Medulla oblongata (tissue), 1 donor: ENCODE measurements around the gene MFSD8.
"Not testable (repeated sequence)": the region's sequence is repeated elsewhere in the genome, so short reads cannot be mapped to it uniquely, and the experiment has no call there.

Experiments
- DNase-seq: peaks from one replicate; pipeline ENCODE4 v3.0.0-alpha.2; 2015; ENCODE audit errors: extremely low spot score

The MFSD8 gene, protein sequence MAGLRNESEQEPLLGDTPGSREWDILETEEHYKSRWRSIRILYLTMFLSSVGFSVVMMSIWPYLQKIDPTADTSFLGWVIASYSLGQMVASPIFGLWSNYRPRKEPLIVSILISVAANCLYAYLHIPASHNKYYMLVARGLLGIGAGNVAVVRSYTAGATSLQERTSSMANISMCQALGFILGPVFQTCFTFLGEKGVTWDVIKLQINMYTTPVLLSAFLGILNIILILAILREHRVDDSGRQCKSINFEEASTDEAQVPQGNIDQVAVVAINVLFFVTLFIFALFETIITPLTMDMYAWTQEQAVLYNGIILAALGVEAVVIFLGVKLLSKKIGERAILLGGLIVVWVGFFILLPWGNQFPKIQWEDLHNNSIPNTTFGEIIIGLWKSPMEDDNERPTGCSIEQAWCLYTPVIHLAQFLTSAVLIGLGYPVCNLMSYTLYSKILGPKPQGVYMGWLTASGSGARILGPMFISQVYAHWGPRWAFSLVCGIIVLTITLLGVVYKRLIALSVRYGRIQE

DNA sequence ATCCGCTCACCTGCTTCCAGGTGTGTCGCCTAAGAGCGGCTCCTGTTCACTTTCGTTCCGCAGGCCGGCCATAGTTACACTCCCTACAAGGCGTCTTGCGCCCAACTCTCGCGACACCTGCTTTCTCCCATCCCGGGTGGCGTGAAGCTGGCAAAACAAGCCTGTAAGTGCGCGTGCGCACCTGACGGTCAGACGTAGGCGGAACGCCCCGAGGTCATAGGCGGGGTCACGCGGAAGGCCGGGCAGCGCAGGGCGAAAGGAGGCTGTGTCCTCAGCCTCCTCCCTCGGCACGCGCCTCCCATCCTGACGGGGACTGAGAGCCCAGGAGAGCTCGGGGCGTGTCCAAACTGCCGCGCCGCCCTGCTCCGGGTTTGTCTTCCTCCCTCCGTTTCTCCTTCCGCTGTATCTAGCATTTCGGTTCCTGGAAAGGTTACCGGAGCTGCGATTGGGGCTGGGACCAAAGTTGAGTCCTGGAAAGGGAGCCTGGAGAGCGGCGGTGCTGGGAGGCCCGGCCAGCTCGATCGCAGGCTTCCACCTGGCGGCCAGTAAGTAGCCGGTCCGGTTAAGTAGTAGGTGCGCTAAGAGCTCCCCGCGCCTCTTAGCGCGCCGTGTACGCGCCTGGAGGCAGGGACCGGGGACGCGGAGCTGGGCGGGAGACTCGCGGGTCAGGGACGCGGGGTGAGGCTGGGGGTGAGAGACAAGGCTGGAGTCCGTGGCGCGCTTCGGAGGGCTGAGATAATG lies at the start of gene MFSD8, which contains the start of gene ABHD18:
Gene MFSD8 (minus strand): TSS at position 112 of the 741 bp plus-strand sequence. CDS start 40 bp downstream, at position 72.
Gene ABHD18 (plus strand): TSS at position 345 of the 741 bp plus-strand sequence. CDS start 17,550 bp downstream, outside the sequence.
- peak; percentile 96 for DNase-seq

DNA sequence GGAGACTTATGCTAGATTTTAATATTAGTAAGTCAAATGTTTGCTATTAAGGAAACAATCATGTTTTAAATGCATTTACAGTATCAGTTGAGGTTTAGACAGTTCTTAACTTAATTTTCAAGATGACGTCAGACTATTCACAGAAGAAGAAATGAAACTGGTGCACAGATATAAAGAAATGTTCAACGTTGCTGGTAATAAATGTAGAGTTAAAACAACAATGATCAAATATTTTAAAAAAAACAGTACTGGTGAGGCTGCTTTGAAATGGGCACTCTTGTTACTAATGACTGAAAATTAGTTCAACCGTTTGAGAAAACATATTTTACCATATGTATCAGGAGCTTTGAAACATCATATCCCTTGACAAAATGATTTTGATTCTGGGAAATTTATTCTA lies 44.5 kb upstream of the MFSD8 start:
- no peak for DNase-seq

DNA sequence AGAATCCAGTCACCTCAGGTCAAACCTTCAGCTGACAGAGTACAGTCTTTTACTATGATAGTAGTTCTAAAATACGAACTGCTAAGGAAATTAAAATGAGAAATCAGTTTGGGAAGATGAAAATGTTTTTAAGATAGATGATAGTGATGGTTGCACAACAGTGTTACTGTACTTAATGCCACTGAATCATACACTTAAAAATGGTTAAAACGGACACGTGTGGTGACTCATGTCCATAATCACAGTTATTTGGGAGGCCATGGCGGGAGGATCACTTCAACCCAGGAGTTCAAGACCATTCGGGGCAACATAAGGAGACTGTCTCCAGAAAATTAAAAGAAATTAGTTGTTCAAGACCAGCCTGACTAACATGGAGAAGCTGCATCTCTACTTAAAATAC lies 41.6 kb upstream of the MFSD8 start:
- DNase-seq = no peak

DNA sequence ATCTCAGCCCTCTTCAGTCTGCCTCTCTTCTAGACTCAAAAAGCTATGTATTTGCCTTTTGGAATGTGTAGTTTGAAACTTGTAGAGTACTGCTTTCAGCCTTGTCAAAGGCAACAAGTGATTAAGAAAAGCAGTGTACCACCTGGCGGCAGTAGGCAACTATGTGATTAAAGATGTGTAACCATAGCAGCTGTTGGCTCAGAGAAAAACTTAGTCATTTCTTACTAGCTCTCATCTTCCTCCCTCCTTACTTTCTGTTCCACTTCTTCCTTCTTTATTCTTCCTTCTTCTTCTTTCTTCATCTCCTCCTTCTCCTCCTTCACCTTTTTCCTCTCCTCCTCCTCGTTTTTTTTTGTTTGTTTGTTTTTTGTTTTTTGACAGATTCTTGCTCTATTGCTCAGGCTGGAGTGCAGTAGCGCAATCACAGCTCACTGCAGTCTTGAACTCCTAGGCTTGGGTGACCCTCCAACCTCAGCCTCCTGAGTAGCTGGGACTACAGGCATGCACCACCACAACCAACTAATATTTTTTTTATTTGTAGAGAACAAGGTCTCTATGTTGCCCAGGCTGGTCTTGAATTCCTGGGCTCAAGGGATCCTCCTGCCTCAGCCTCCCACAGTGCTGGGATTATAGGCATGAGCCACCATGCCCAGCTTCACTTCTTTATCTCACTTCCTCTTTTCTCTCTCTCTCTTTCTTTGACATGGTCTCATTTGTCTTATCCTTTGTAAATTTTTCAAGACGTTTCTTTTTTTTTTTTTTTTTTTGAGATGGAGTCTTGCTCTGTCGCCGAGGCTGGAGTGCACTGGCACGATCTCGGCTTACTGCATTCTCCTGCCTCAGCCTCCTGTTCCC lies 32.8 kb upstream of the MFSD8 start:
- DNase-seq = no peak

DNA sequence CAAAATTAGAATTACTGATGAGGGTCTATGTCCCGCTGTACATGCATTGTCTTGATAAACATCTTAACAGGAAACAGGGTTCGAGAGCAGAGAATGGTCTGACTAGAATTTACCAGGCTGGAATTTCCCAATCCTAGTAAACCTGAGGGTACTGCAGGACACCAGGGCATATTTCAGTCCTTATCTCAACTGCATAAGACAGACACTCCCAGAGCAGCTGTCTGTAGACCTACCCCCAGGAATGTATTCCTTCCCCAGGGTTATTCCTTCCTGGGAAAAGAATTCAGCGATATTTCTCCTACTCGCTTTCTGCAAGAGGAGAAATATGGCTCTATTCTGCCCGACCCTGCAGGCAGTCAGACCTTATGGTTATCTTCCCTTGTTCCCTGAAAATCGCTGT lies 31.5 kb upstream of the MFSD8 start:
- not testable (repeated sequence) for DNase-seq

DNA sequence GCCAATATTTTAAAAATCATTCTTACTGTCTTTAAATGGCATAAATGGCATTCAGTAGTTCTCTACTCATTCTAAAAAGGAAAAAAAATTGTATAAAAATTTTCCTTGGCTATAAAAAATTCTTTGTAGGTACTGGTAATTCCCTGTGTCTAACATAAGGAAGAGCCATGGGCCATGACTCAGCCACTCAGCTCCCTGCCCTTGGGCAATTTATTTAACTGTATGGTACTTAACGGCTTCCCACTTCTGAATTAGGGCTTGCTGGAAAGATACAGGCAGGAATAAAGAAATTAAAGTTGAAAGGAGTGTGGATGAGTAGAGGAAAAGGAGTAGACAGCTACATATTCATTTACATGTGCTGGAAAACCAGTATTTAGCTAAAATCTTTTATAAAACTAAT lies 30.8 kb upstream of the MFSD8 start:
- no peak for DNase-seq

DNA sequence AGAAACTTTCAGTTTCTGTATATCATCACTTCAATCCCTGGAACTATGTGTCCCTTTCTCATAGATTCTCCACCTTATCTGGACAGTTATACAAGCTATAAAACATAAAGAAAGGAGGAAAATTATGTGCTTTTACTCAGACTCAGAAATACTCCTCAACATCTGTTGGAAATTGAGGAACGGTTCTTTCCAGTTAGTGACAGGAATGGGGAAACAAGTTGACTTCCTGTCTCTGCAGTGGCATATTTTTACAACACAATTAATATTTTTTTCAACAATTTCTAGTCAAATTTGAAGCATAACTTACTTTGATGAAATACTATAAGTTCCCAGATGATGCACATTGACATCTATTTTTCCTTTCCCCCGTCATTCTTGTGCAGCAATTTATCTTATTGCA lies 28.2 kb upstream of the MFSD8 start:
- no peak for DNase-seq

DNA sequence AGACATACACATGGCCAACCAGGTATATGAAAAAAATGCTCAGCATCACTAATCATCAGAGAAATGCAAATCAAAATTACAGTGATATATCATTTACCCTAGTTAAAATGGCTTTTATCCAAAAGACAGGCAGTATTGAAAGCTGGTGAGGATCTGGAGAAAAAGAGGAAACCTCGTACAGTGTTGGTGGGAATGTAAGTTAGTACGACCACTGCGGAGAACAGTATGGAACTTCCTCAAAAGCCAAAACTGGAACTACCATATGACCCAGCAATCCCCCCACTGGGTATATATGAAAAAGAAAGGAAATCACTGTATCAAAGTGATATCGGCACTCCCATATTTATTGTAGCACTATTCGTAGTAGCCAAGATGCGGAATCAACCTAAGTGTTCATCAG lies 23.7 kb upstream of the MFSD8 start:
- no peak for DNase-seq

DNA sequence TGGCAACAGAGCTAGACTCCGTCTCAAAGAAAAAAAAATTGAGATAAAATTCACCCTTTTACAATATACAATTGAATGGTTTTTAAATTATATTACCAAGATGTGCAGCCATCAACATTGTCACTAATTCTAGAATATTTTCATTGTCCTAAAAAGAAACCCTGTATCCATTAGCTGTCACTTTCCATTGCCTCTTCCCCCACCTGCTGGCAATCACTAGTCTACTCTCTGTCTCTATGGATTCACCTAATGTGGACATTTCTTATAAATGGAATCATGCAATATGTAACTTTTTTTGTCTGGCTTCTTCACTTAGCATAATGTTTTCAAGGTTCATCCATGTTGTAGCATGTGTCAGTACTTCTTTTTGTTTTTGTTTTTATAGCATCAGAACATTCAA lies 21.0 kb upstream of the MFSD8 start:
- no peak for DNase-seq

DNA sequence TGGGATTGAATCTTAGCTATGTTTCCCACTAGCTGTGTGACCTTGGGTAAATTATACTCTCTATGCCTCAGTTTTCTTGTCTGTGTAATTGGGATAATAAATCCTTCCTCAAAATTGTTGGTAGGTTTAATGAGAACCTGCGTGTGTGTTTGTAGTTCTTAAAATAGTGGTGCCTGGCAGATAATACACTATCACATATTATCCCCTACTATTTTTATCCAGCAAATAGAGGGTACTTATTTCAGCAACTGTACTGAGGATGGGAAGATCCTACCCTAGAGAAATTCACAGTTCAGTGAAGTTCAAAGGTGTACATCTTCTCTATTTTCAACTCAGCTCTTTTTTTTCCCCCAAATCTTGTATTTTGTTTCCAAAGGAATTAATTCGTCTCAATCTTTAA lies 17.5 kb upstream of the MFSD8 start:
- no peak for DNase-seq

DNA sequence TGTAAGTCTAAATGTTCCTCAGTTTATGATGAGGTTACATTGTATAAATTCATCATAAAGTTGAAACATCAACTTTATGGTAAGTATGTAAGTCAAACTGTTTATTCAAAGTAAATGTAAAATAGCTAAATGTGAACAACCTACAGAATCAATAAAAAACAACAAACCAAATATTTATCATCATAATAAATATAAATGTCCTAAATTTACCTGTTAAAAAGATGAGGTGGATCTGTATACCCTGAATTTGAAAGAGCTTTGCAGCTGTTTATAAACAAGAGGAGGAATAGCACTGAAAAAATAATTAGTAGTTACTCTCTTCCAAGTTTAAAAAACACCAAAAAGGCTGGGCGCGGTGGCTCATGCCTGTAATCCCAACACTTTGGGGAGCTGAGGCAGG lies 14.0 kb upstream of the MFSD8 start:
- DNase-seq = no peak

DNA sequence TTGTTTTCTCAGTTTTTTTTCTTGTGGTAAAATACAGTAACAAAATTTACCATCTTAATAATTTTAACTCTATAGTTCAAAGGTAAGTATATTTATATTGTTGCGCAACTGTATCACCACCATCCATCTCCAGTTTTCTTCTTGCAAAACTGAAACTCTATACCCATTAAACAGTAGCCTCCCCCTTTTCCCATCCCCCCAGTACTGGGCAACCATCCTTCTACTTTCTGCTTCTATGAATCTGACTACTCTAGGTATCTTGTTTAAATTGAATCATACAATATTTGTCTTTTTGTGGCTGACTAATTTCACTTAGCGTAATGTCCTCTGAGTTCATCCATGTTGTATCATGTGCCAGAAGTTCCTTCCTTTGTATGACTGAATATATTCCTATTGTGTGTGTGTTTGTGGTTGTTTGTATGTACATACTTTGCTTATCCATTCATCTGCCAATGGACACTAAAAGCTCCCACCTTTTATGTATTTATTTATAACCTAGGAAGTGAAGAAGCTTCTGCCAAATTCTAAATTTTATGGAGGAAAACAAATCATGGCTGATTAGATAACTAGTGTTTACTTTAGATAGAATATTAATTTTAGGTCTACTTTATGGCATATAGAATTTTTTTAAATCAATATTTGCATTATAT lies 10.3 kb upstream of the MFSD8 start:
- no peak for DNase-seq

DNA sequence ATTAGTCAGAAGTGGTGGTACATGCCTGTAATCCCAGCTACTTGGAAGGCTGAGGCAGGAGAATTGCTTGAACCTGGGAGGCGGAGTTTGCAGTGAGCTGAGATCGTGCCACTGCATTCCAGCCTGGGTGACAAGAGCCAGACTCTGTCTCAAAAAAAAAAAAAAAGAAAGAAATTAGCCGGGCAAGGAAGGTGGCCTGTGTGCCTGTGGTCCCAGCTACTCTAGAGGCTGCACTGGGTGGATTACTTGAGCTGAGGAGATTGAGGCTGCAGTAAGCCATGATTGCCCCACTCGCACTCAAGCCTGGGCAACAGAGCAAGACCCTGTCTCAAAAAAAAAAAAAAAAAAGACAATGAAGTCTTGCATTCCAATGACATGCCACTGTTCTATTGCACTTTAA lies 6.0 kb upstream of the MFSD8 start:
- not testable (repeated sequence) for DNase-seq

DNA sequence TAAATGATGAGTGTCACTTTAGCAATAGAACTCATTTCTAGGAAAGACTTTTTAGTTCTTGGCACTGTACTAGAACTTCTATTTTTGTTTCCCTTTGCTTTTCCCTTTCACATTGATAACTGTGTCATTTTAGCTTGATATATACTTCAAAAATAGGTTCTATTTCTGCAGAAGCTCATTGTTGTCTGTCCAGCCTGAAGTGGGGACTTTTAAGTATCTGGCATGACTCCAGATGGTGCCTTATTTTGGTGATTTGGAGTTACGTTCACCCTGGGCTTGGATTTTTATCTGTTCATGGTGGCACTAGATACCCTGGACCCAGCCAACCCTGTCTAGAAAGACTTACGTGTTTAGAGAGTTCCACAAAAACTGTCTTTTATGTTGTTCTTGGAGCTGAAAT lies 3.6 kb upstream of the MFSD8 start:
- DNase-seq = no peak

DNA sequence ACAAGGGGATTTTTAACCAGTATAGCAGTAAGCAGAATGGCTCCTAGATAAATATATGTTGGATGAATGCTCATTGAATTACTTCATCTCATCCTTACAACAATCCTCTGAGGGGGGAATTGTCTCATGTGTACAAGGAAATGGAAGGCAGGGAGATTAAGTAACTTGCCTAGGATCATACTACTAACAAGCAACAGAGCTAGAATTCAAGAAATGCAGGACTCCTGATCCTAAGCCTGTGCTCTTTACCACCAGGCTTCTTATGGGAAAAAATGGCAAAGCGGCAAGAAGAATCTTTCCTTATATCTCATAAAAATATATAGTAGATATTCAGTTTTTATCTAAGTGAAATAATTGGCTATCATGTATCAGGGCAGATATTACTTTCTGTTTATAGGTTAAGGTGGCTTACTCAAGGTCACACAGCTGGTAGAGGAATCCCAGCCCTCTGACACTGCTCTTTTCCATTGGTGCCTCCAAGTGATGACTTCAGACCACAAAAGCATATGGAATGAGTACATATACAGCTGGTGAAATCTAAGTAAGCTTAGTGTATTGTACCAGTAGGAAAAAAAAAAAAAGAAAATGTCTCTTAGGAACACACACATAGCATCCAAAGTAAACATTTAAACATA lies 2.3 kb upstream of the MFSD8 start:
- no peak for DNase-seq

DNA sequence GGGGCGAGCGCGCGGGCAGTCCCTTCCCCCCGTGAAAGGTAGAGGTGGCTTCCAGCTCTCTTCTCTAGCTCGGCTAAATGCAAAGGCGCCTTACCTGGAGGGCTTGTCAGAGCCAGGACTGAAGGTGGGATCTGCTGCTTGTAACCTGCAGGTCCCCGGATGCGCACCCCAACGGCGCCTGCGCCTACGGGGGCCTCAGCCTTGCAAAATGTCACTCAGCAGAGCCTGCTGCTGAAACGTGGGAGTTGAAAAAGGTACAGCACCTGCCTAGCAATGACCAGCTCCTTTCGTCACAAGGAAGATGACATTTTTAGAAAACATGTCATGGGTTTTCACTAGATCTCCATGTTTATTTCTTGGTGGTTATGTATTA lies 816 bp upstream of the MFSD8 start:
- DNase-seq = no peak

DNA sequence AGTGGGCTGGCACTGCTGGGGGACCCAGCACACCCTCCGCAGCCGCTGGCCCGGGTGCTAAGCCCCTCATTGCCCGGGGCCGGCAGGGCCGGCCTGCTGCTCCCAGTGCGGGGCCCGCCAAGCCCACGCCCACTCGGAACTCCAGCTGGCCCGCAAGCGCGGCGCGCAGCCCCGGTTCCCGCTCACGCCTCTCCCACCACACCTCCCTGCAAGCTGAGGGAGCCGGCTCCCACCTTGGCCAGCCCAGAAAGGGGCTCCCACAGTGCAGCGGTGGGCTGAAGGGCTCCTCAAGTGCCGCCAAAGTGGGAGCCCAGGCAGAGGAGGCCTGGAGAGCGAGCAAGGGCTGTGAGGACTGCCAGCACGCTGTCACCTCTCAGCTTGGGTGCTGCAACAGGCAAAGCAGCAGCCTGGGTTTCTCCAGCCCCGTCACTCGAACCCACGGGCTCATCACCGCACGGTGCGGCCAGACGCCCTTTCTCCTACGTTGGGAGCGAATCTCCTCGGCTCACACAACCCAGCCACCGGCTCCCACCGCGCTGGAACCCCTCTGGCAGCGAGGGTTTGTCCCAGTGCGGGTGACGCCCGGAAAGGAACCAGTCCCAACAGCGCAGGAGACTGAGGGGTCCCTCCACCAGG lies 429 bp downstream of the MFSD8 start:
- DNase-seq = not testable (repeated sequence)

DNA sequence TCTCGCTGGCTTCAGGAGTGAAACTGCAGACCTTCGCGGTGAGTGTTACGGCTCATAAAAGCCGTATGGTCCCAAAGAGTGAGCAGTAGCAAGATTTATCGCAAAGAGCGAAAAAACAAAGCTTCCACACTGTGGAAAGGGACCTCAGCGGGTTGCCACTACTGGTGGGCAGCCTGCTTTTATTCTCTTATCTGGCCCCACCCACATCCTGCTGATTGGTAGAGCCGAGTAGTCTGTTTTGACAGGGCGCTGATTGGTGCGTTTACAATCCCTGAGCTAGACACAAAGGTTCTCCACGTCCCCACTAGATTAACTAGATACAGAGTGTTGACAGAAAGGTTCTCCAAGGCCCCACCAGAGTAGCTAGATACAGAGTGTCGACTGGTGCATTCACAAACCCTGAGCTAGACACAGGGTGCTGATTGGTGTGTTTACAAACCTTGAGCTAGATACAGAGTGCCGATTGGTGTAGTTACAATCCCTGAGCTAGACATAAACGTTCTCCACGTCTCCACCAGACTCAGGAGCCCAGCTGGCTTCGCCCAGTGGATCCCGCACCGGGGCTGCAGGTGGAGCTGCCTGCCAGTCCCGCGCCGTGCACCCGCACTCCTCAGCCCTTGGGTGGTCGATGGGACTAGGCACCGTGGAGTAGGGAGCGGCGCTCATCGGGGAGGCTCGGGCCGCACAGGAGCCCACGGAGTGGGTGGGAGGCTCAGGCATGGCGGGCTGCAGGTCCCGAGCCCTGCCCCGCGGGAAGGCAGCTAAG lies 1.2 kb downstream of the MFSD8 start:
- DNase-seq = not testable (repeated sequence)

DNA sequence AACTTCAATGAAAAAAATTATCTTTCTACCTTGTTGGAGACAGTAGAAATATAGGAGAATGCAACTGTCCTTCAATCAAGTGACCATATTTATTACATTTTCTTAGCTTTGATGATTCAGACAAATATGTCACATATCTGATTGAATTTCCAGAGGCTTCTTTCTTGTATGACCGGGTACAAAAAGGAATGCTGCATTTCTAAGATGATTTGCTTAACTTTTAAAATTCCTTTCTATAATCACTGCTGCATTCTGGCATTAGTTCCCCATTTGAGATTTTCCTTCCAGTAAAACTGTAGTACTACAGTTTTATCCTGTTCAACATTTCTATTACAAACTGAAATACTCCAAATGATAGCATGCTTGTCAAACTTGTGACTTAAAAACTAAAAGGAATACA lies 5.2 kb downstream of the MFSD8 start:
- DNase-seq = no peak

DNA sequence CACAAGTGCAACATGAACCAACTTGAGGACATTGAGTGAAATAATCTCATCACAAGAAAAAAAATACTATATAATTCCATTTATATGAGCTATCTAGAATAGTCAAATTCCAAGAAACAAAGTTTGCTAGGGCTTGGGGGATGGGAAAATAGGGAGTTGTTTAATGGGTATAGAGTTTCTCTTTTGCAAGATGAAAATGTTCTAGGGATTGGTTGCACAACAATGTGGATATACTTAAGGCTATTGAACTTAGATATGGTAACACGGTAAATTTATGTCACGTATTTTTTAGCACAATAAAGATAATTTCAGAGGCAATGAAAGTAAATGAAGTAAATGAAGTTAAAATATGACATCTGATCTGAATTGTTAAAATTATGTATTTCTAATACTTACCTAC lies 7.9 kb downstream of the MFSD8 start:
- DNase-seq = no peak
